ENCODE data around the gene ONECUT2.

GRCh38 chr18:57469884-57470283 is 34.7 kb downstream of the ONECUT2 start:
- no peak for TF ChIP-seq CTCF (IDR thresholded peaks at IDR 0.05)
- no peak for TF ChIP-seq POLR2A (IDR thresholded peaks at IDR 0.05)

Data from testis (tissue), 2 donors.